Esophagus muscularis mucosa (tissue), 4 donors: ENCODE results near the gene LOXL4. TPM values are rescaled to one million over a fixed set of nuclear protein-coding genes. Genes with fewer than 3 reads are reported as not detected.

Experiments used
- DNase-seq: peaks from one replicate; pipeline ENCODE4 v3.0.0-alpha.2; 2017; ENCODE audit errors: extremely low spot score
- H3K27ac ChIP-seq, 4 donors: fragments of 200-600 bp; sonication (generic); replicated peaks in 1 of 4; 1 replicate in 3 of 4; 2 replicates in 1 of 4; pipeline ENCODE4 v1.5.1; 2016 to 2019; ENCODE audit warnings: mild to moderate bottlenecking in 1 of 4
- H3K27me3 ChIP-seq, 4 donors: fragments of 200-600 bp; sonication (generic); one replicate each; pipeline versions ENCODE4 v1.5.1 to v1.6.0; 2016 to 2019
- H3K36me3 ChIP-seq, 4 donors: fragments of 200-600 bp; sonication (generic); one replicate each; pipeline ENCODE4 v1.5.1; 2016 to 2019
- H3K4me1 ChIP-seq, 4 donors: fragments of 200-600 bp; sonication (generic); one replicate each; pipeline ENCODE4 v1.5.1; 2016 to 2019
- H3K4me3 ChIP-seq, 4 donors: fragments of 200-600 bp; sonication (generic); 1 replicate in 2 of 4; 2 replicates in 2 of 4; pipeline ENCODE4 v1.5.1; 2016 to 2019; ENCODE audit warnings: mild to moderate bottlenecking in 4 of 4, moderate library complexity in 1 of 4
- H3K9me3 ChIP-seq, 4 donors: fragments of 200-600 bp; sonication (generic); 1 replicate in 3 of 4; 2 replicates in 1 of 4; pipeline ENCODE4 v1.5.1; 2016 to 2019
- EP300 ChIP-seq: sonication (generic); formaldehyde crosslinking; IDR thresholded peaks from one replicate; pipeline ENCODE4 v1.6.1; 2017; ENCODE audit warnings: antibody characterized with exemption
- POLR2A ChIP-seq: fragments of 450-650 bp; IDR thresholded peaks from one replicate; pipeline ENCODE4 v1.6.1; 2017; ENCODE audit warnings: antibody characterized with exemption, moderate library complexity, mild to moderate bottlenecking, low read depth
- POLR2AphosphoS5 ChIP-seq, 2 donors: sonication (generic); formaldehyde crosslinking; IDR thresholded peaks; one replicate each; pipeline ENCODE4 v1.6.1; 2017; ENCODE audit warnings: antibody characterized with exemption in 2 of 2
- WGBS: methylation state at CpG from one replicate; pipeline ENCODE4 v1.1.5; 2018; 5-methylcytosine and 5-hydroxymethylcytosine counted together
- intact Hi-C: fragments of 100-400 bp; cut with DNase I; formaldehyde crosslinking; loops from one replicate; pipeline ENCODE4 v1.15.1; 2023
- total RNA-seq, 4 donors: library from RNA; depleted of rRNA; stranded (reverse); fragments of >200 nt; gene quantifications; one replicate each; pipeline versions ENCODE4 v1.1.0 to v1.2.1, GENCODE V29; 2016
- TF ChIP-seq, protein P1 (sequence below), 3 experiments: fragments of 200-600 bp in 2 of 3; fragments of 450-650 bp in 1 of 3; sonication (generic) in 2 of 3; IDR thresholded peaks; one replicate each; pipeline ENCODE4 v1.5.1; 2017 to 2019; ENCODE audit warnings: antibody characterized with exemption in 3 of 3, mild to moderate bottlenecking in 2 of 3, moderate library complexity in 1 of 3

LOXL4 gene
- total RNA-seq, 4 donors from 2014 or later = 9.4 to 19.4 (median 12.6) TPM

DNA sequence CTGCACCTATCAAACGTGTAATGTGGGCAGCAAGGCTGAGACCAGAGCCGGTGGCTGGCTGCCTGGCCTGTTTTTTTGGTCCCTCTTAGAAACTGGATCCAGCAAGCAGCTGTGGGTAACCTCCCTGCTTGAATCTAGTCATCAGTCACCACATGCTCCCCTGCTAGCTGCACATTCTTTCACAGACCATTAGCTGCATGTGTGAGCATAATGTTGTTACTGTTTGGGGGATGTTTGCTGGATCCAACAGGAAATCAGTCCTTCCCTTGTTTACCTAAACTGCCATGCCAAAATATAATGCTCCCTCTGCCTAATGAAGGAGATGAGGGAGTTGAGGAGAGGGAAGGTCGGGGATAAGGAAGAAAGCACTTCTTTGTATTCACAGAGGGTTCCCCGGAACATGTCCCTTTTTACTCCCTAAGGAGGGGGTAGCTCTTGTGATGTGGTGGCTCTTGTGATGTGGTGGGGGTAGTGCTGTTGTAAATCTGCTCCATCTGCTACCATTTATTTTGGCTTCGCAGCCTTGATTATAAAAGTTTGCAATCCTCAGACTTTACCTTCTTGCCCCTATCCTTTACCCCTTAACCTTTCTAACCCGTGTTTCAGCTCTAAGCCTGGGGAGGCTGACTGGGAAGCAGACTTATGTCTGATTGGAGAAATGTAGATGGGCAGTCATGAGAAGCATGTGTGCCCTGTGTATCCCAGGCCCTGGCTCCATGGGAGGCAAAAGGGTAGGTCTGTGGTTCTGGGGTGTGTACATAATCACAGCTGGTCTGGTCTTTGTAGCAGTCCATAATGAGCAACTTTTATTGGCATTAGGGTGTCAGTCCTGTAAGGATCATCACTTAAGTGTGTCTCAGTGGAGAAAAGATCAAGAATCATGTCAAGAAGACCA lies 20.8 kb downstream of the LOXL4 start:
- peaks cover 0 to 7% (median 0%) of the 10 kb centered on the region in 4 donors for H3K27me3 ChIP-seq

DNA sequence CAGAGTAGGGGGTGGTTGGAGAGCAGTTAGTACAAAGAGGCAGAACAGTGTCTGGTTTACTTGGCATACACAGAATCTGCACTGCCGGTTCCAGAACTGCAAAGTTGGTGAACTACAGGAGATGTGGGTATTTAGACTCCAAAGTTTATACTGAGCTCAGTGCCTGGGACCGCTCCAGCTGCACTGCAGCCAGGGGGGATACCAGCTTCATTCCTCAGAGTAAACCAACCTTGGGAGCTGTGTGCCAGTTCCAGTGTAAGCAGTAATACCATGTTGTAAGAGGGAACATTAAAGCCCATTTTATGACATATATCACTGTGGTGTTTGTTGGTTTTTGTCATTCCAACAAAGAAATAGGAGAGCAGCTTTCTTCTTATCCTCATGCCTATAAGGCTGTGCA lies 23.4 kb downstream of the LOXL4 start:
- Histone ChIP-seq H3K36me3 (peaks cover 13 to 71% (median 51%) of the 10 kb centered on the region in 4 donors), H3K4me3 (no peak overlapping the region), H3K4me1 (peaks cover 0 to 41% (median 37%) of the 10 kb centered on the region in 4 donors), H3K27ac (peak overlapping the region; percentile 40 to 57 (median 46)), H3K27me3 (no peaks in the 10 kb centered on the region), H3K9me3 (no peaks in the 10 kb centered on the region)
- TF ChIP-seq, protein P1, sequence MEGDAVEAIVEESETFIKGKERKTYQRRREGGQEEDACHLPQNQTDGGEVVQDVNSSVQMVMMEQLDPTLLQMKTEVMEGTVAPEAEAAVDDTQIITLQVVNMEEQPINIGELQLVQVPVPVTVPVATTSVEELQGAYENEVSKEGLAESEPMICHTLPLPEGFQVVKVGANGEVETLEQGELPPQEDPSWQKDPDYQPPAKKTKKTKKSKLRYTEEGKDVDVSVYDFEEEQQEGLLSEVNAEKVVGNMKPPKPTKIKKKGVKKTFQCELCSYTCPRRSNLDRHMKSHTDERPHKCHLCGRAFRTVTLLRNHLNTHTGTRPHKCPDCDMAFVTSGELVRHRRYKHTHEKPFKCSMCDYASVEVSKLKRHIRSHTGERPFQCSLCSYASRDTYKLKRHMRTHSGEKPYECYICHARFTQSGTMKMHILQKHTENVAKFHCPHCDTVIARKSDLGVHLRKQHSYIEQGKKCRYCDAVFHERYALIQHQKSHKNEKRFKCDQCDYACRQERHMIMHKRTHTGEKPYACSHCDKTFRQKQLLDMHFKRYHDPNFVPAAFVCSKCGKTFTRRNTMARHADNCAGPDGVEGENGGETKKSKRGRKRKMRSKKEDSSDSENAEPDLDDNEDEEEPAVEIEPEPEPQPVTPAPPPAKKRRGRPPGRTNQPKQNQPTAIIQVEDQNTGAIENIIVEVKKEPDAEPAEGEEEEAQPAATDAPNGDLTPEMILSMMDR (IDR thresholded peaks at IDR 0.05) = no peak
- TF ChIP-seq EP300 = no peak
- no peak for TF ChIP-seq POLR2AphosphoS5 (IDR thresholded peaks at IDR 0.05)
- no peak for TF ChIP-seq POLR2A
- DNase-seq = no peak
- 82% methylated on average over 1 of the region's 2 CpGs for WGBS
- intact Hi-C loops = loop anchor here (5.0 kb wide), 1 partner anchor 63 kb away; no protein-coding TSS in a partner anchor

More for the DNA sequence above, 20.8 kb downstream of the LOXL4 start:
- H3K9me3 ChIP-seq = no peaks in the 10 kb centered on the region
- H3K27ac ChIP-seq = no peak overlapping the region
- peaks cover 0 to 41% (median 37%) of the 10 kb centered on the region in 4 donors for H3K4me1 ChIP-seq
- no peak for TF ChIP-seq POLR2A
- no peak for TF ChIP-seq POLR2AphosphoS5 (IDR thresholded peaks at IDR 0.05)
- TF ChIP-seq EP300 = no peak
- TF ChIP-seq, protein P1 (IDR thresholded peaks at IDR 0.05) = no peak
- 72% methylated on average over 6 of the region's 6 CpGs for WGBS
- intact Hi-C loops = no loop called here
- no peak for DNase-seq
- no peak overlapping the region for H3K4me3 ChIP-seq
- H3K36me3 ChIP-seq = peaks cover 13 to 80% (median 60%) of the 10 kb centered on the region in 4 donors

DNA sequence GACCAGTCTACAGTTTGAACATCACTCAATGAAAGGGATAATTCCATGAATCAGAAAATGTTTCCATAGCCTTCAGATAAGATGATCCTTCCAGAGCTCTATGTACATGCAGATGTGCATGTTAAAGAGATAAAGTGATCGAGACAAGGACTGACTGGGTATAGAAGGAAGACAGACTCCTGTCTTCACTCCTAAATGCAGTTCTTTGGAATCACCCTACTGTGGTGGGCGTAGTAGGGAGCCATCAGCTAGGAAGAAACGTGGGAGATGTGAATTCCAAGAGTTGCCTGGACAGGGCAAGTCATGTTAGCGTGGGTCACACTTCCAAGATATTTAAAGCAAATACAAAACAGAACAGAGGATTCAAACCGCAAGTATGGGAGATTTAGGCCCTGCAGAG lies 23.9 kb downstream of the LOXL4 start:
- Histone ChIP-seq H3K4me3 (no peak overlapping the region), H3K27ac (peak overlapping the region; percentile 40 to 57 (median 46)), H3K9me3 (no peaks in the 10 kb centered on the region), H3K36me3 (peaks cover 12 to 71% (median 49%) of the 10 kb centered on the region in 4 donors), H3K4me1 (peaks cover 0 to 41% (median 37%) of the 10 kb centered on the region in 4 donors), H3K27me3 (no peaks in the 10 kb centered on the region)
- intact Hi-C loops = loop anchor here (5.0 kb wide), 1 partner anchor 63 kb away; no protein-coding TSS in a partner anchor
- TF ChIP-seq POLR2A (no peak), EP300 (no peak), POLR2AphosphoS5 (IDR thresholded peaks at IDR 0.05) (no peak)
- TF ChIP-seq, protein P1 (IDR thresholded peaks at IDR 0.05) = no peak
- 82% methylated on average over 5 of the region's 5 CpGs for WGBS
- DNase-seq = peak; percentile 90

DNA sequence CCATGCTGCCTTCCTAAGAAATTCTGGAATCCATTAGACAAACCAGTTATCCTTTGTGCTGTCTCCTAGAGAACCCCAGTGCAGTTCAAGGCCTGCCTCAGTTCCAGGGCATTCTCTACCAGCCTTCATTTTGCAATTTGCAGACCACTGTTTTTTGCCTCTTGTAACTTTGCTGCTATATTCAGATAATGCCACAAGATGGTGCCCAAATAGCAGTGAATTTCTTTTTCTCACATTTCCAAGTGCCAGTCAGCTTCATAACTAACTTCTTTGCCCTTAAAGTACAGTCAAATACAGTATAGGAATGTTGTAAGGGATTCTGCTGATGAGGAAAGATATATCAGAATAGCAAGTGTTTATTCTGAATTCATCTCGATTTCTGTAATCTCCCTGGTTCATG lies 25.2 kb downstream of the LOXL4 start:
- intact Hi-C loops = loop anchor here (5.0 kb wide), 1 partner anchor 64 kb away; no protein-coding TSS in a partner anchor
- Histone ChIP-seq H3K27ac (no peak overlapping the region), H3K4me1 (peaks cover 0 to 41% (median 37%) of the 10 kb centered on the region in 4 donors), H3K27me3 (no peaks in the 10 kb centered on the region), H3K36me3 (peaks cover 0 to 66% (median 36%) of the 10 kb centered on the region in 4 donors), H3K4me3 (no peak overlapping the region), H3K9me3 (no peaks in the 10 kb centered on the region)
- DNase-seq = no peak
- 88% methylated on average over 1 of the region's 1 CpG for WGBS
- TF ChIP-seq POLR2AphosphoS5 (IDR thresholded peaks at IDR 0.05) (no peak), POLR2A (no peak), EP300 (no peak)
- TF ChIP-seq, protein P1 (IDR thresholded peaks at IDR 0.05) = peak; percentile 34 to 48 (median 42)
